Endothelial cell of hepatic sinusoid (primary cell): ENCODE measurements around the gene TDRD12.
"Not testable (repeated sequence)": the region's sequence is repeated elsewhere in the genome, so short reads cannot be mapped to it uniquely, and the experiment has no call there.

Experiments used
- in situ Hi-C: cut with HindIII; loops from 2 replicates; pipeline ENCODE4 v1.10.0; 2017; ENCODE audit warnings: low sequenced_read_pairs

The TDRD12 gene

GRCh38 chr19:32824916-32825608, 105.5 kb downstream of the TDRD12 start:
- in situ Hi-C loops = no loop called here

- in situ Hi-C loops = no loop called here
These were observed 108.6 kb downstream of the TDRD12 start for GRCh38 chr19:32828139-32828538.

GRCh38 chr19:32828643-32829344, 109.2 kb downstream of the TDRD12 start:
- in situ Hi-C loops = no loop called here

GRCh38 chr19:32829345-32829896, 109.9 kb downstream of the TDRD12 start:
- in situ Hi-C loops = no loop called here

GRCh38 chr19:32830231-32831014, 110.9 kb downstream of the TDRD12 start:
- in situ Hi-C loops = no loop called here

GRCh38 chr19:32831611-32832010, 112.0 kb downstream of the TDRD12 start:
- in situ Hi-C loops = no loop called here

- in situ Hi-C loops = not testable (repeated sequence)
These were observed 112.5 kb downstream of the TDRD12 start for GRCh38 chr19:32832094-32832493.

- in situ Hi-C loops = not testable (repeated sequence)
These were observed 113.3 kb downstream of the TDRD12 start for GRCh38 chr19:32832825-32833224.

- in situ Hi-C loops = not testable (repeated sequence)
These were observed 113.8 kb downstream of the TDRD12 start for GRCh38 chr19:32833388-32833787.

GRCh38 chr19:32837531-32837930, 118.0 kb downstream of the TDRD12 start:
- in situ Hi-C loops = no loop called here

- in situ Hi-C loops = no loop called here
These were observed 122.5 kb downstream of the TDRD12 start for GRCh38 chr19:32842061-32842460.

GRCh38 chr19:32843716-32844245, 124.2 kb downstream of the TDRD12 start:
- in situ Hi-C loops = no loop called here

- in situ Hi-C loops = not testable (repeated sequence)
These were observed 128.5 kb downstream of the TDRD12 start for GRCh38 chr19:32848035-32848434.

- in situ Hi-C loops = no loop called here
These were observed 132.6 kb downstream of the TDRD12 start for GRCh38 chr19:32852216-32852615.

GRCh38 chr19:32856818-32857217, 137.3 kb downstream of the TDRD12 start:
- in situ Hi-C loops = not testable (repeated sequence)

GRCh38 chr19:32857584-32857983, 138.0 kb downstream of the TDRD12 start:
- in situ Hi-C loops = no loop called here

GRCh38 chr19:32858155-32858554, 138.6 kb downstream of the TDRD12 start:
- in situ Hi-C loops = no loop called here

- in situ Hi-C loops = no loop called here
These were observed 139.0 kb downstream of the TDRD12 start for GRCh38 chr19:32858559-32858958.

- in situ Hi-C loops = no loop called here
These were observed 140.0 kb downstream of the TDRD12 start for GRCh38 chr19:32859591-32859990.

- in situ Hi-C loops = no loop called here
These were observed 142.0 kb downstream of the TDRD12 start for GRCh38 chr19:32861596-32861995.

- in situ Hi-C loops = no loop called here
These were observed 142.6 kb downstream of the TDRD12 start for GRCh38 chr19:32862173-32862572.
